Panc1 (cell line): Measurements from ENCODE around the gene MROH7. TPM values are rescaled to one million over a fixed set of nuclear protein-coding genes. Genes with fewer than 3 reads are reported as not detected.

ENCODE experiments used
- ATAC-seq: fragments of 200-7000 bp; cut with Tn5 transposase; 2 replicates; pipeline ENCODE4 v1.9.1; 2020; ENCODE audit warnings: mild to moderate bottlenecking, moderate library complexity
- BruUV-seq: library from RNA; stranded (reverse); fragments of 400-500 nt; replicated peaks from 2 replicates; lab custom pipeline; 2021; lab: Mats Ljungman, UMichigan
- CTCF ChIA-PET: fragments of 300-600 bp; sonication (Branson Sonifier 250); formaldehyde crosslinking; loops from one replicate; lab custom pipeline; 2022; ENCODE audit warnings: antibody characterized with exemption; lab: Charles Lee
- POLR2A ChIA-PET: fragments of 300-600 bp; sonication (Branson Sonifier 250); formaldehyde crosslinking; loops from one replicate; lab custom pipeline; 2022; ENCODE audit warnings: antibody characterized with exemption; lab: Charles Lee
- DNase-seq: peaks from one replicate; pipeline ENCODE4 v3.0.0-alpha.2; 2010; ENCODE audit warnings: low read depth, low spot score
- H3K27ac ChIP-seq: 2 replicates; pipeline ENCODE4 v1.5.1; 2011; ENCODE audit warnings: mild to moderate bottlenecking, low read length, inconsistent platforms
- H3K27me3 ChIP-seq: fragments of 200-500 bp; sonication (Bioruptor generic); 2 replicates; pipeline ENCODE4 v1.6.0; 2014; ENCODE audit warnings: low read length, inconsistent platforms; ENCODE audit not compliant: control insufficient read depth, insufficient read depth
- H3K36me3 ChIP-seq: fragments of 200-500 bp; sonication (Bioruptor generic); 2 replicates; pipeline ENCODE4 v1.5.1; 2014; ENCODE audit warnings: inconsistent platforms, mild to moderate bottlenecking, low read length, moderate library complexity; ENCODE audit not compliant: control insufficient read depth, insufficient read depth
- H3K4me1 ChIP-seq: 2 replicates; pipeline ENCODE4 v1.5.1; 2011; ENCODE audit warnings: inconsistent platforms, mild to moderate bottlenecking, low read length, moderate library complexity; ENCODE audit not compliant: control insufficient read depth, insufficient read depth
- H3K4me3 ChIP-seq, 2 experiments: 2 replicates each; pipeline ENCODE4 v1.5.1; 2011 to 2012; ENCODE audit warnings: low read depth in 2 of 2, low read length in 2 of 2, mild to moderate bottlenecking in 2 of 2, inconsistent platforms in 1 of 2, moderate library complexity in 1 of 2
- H3K9me3 ChIP-seq: fragments of 200-500 bp; sonication (Bioruptor generic); 2 replicates; pipeline ENCODE4 v1.5.1; 2014; ENCODE audit warnings: low read depth, mild to moderate bottlenecking, inconsistent platforms, low read length, moderate library complexity; ENCODE audit not compliant: control insufficient read depth, insufficient read depth
- POLR2AphosphoS5 ChIP-seq: IDR thresholded peaks from 2 replicates; pipeline ENCODE4 v1.6.1; 2012; ENCODE audit warnings: mild to moderate bottlenecking, low read depth, low read length, moderate library complexity
- SIN3A ChIP-seq: IDR thresholded peaks from 2 replicates; pipeline ENCODE4 v1.6.1; 2012; ENCODE audit warnings: low read depth, mild to moderate bottlenecking, low read length, moderate library complexity, borderline replicate concordance; ENCODE audit not compliant: insufficient read depth
- TCF7L2 ChIP-seq: IDR thresholded peaks from 2 replicates; pipeline ENCODE4 v1.6.1; 2011; ENCODE audit warnings: mild to moderate bottlenecking, low read depth, low read length, inconsistent platforms
- in situ Hi-C: cut with HindIII; loops from 2 replicates; pipeline ENCODE4 v1.10.0; 2016; ENCODE audit warnings: low sequenced_read_pairs, low pct_unique_long_range_greater_than_20kb
- intact Hi-C: fragments of 100-400 bp; cut with micrococcal nuclease; formaldehyde crosslinking; loops from one replicate; pipeline ENCODE4 v1.10.0; 2022; ENCODE audit not compliant: unreplicated experiment
- total RNA-seq: library from RNA; stranded (reverse); gene quantifications from one replicate; pipeline ENCODE4 v1.2.1, GENCODE V29; 2021; ENCODE audit not compliant: unreplicated experiment
- TF ChIP-seq, protein P1 (sequence below): fragments of 450-650 bp; IDR thresholded peaks from 2 replicates; pipeline ENCODE4 v1.5.1; 2017; ENCODE audit warnings: mild to moderate bottlenecking
- TF ChIP-seq, protein P2 (sequence below), 2 experiments: IDR thresholded peaks; 2 replicates each; pipeline ENCODE4 v1.6.1; 2011 to 2012; ENCODE audit warnings: low read depth in 2 of 2, control low read depth in 1 of 2, low read length in 1 of 2, mild to moderate bottlenecking in 1 of 2, moderate library complexity in 1 of 2; ENCODE audit not compliant: insufficient read depth in 1 of 2

The MROH7 gene
- total RNA-seq, 1 experiment from 2014 or later, result not detected

DNA sequence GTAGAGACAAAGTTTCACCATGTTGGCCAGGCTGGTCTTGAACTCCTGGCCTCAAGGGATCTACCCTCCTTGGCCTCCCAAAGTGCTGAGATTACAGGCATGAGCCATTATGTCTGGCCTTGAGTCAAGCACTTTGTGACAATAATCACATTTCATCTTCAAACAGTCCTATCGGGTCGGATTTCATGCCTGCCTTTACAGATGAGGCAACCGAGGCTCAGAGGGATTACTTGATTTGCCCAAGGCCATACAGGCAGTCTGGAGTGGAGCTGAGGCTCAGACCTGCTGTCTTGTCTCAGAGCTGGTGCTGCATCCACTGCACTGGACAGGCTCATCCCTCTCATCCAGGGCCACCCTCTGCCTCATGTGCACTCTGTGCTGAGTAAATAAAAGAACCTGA is 44.8 kb upstream of the MROH7 start:
- ChIA-PET POLR2A (no interaction called here), CTCF (no interaction called here)
- no peak for DNase-seq
- BruUV-seq, result no TSS peak
- H3K27me3 ChIP-seq, result no peaks in the 10 kb centered on the region
- ATAC-seq, result no peak
- no peak overlapping the region for H3K4me3 ChIP-seq
- no peak overlapping the region for H3K27ac ChIP-seq
- in situ Hi-C loops (no loop called here), intact Hi-C loops (no loop called here)
- no peaks in the 10 kb centered on the region for H3K4me1 ChIP-seq
- H3K36me3 ChIP-seq, result no peaks in the 10 kb centered on the region
- TF ChIP-seq, protein P1, sequence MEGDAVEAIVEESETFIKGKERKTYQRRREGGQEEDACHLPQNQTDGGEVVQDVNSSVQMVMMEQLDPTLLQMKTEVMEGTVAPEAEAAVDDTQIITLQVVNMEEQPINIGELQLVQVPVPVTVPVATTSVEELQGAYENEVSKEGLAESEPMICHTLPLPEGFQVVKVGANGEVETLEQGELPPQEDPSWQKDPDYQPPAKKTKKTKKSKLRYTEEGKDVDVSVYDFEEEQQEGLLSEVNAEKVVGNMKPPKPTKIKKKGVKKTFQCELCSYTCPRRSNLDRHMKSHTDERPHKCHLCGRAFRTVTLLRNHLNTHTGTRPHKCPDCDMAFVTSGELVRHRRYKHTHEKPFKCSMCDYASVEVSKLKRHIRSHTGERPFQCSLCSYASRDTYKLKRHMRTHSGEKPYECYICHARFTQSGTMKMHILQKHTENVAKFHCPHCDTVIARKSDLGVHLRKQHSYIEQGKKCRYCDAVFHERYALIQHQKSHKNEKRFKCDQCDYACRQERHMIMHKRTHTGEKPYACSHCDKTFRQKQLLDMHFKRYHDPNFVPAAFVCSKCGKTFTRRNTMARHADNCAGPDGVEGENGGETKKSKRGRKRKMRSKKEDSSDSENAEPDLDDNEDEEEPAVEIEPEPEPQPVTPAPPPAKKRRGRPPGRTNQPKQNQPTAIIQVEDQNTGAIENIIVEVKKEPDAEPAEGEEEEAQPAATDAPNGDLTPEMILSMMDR, result no peak
- no peak for TF ChIP-seq TCF7L2
- TF ChIP-seq SIN3A, result no peak
- no peak for TF ChIP-seq POLR2AphosphoS5
- TF ChIP-seq, protein P2, sequence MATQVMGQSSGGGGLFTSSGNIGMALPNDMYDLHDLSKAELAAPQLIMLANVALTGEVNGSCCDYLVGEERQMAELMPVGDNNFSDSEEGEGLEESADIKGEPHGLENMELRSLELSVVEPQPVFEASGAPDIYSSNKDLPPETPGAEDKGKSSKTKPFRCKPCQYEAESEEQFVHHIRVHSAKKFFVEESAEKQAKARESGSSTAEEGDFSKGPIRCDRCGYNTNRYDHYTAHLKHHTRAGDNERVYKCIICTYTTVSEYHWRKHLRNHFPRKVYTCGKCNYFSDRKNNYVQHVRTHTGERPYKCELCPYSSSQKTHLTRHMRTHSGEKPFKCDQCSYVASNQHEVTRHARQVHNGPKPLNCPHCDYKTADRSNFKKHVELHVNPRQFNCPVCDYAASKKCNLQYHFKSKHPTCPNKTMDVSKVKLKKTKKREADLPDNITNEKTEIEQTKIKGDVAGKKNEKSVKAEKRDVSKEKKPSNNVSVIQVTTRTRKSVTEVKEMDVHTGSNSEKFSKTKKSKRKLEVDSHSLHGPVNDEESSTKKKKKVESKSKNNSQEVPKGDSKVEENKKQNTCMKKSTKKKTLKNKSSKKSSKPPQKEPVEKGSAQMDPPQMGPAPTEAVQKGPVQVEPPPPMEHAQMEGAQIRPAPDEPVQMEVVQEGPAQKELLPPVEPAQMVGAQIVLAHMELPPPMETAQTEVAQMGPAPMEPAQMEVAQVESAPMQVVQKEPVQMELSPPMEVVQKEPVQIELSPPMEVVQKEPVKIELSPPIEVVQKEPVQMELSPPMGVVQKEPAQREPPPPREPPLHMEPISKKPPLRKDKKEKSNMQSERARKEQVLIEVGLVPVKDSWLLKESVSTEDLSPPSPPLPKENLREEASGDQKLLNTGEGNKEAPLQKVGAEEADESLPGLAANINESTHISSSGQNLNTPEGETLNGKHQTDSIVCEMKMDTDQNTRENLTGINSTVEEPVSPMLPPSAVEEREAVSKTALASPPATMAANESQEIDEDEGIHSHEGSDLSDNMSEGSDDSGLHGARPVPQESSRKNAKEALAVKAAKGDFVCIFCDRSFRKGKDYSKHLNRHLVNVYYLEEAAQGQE (IDR thresholded peaks at IDR 0.05; ENCODE audit: insufficient read depth in 1 of 2, low read depth in 2 of 2, low read length in 1 of 2), result no peak
- H3K9me3 ChIP-seq, result no peaks in the 10 kb centered on the region

DNA sequence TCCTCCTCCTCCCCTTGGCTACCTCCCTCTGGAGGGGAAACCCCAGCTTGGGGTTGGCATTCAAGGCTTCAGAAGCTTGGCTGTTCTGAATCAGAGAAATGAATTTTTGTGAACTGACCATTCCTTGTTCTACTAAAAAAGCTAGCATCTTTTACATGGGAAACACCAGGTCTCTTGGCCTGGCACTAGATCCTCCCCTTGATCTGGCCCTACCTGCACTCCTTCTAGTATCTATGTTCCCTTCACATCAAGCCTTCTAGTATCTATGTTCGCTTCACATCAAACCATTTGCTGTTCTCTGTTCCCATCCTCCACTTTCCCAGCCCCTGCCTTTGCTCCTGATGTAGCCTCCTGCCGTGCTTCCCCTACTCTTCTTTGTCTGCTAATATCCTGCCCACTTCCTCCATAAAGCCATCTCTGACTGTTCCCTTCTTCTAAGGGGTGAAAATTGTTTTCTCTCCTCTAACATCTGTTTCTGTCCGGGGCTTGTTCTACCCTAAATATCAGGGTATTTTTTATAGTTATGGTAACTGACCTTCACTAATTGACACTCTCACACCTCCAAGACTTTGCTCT is 44.0 kb upstream of the MROH7 start:
- no peaks in the 10 kb centered on the region for H3K27me3 ChIP-seq
- in situ Hi-C loops, result no loop called here
- ChIA-PET CTCF (interaction anchor here (0.7 kb wide), 1 partner anchor 9 kb away, joined by 3 read pairs; no protein-coding TSS in a partner anchor), POLR2A (no interaction called here)
- no peak for ATAC-seq
- no peak for DNase-seq
- H3K4me1 ChIP-seq, result no peaks in the 10 kb centered on the region
- TF ChIP-seq SIN3A (no peak), POLR2AphosphoS5 (no peak)
- TF ChIP-seq, protein P1, result no peak
- H3K9me3 ChIP-seq, result no peaks in the 10 kb centered on the region
- no peak overlapping the region for H3K4me3 ChIP-seq
- H3K27ac ChIP-seq, result no peak overlapping the region
- no peaks in the 10 kb centered on the region for H3K36me3 ChIP-seq
- intact Hi-C loops, result no loop called here
- no TSS peak for BruUV-seq
